Activated B cell treated with CpG ODN at 0.5 μM for 24 hours (primary cell): Measurements from ENCODE around the gene EXOSC5. TPM values are rescaled to one million over a fixed set of nuclear protein-coding genes. Genes with fewer than 3 reads are reported as not detected.

Experiments used
- ATAC-seq: fragments of 200-7000 bp; cut with Tn5 transposase; one replicate; pipeline ENCODE4 v1.10.0; 2021; ENCODE audit warnings: low read depth, mild to moderate bottlenecking, moderate library complexity
- CTCF ChIA-PET: fragments of 350-600 bp; sonication (Branson Sonifier 250); formaldehyde crosslinking; loops from one replicate; lab custom pipeline; 2021; ENCODE audit warnings: antibody characterized with exemption; lab: Charles Lee
- POLR2A ChIA-PET: fragments of 350-600 bp; sonication (Branson Sonifier 250); formaldehyde crosslinking; loops from one replicate; lab custom pipeline; 2021; ENCODE audit warnings: antibody characterized with exemption; lab: Charles Lee
- DNase-seq: peaks from one replicate; pipeline ENCODE4 v3.0.0; 2022
- H3K27ac Mint-ChIP-seq: one replicate; pipeline ENCODE4 v1.8.0; 2020; ENCODE audit warnings: mixed read lengths
- H3K27me3 Mint-ChIP-seq: one replicate; pipeline ENCODE4 v1.8.0; 2021; ENCODE audit warnings: mixed read lengths
- H3K36me3 Mint-ChIP-seq: one replicate; pipeline ENCODE4 v1.8.0; 2021; ENCODE audit warnings: low read depth, mixed read lengths
- H3K4me1 Mint-ChIP-seq: one replicate; pipeline ENCODE4 v1.8.0; 2021; ENCODE audit warnings: mixed read lengths
- H3K4me3 Mint-ChIP-seq: one replicate; pipeline ENCODE4 v1.8.0; 2020; ENCODE audit warnings: mild to moderate bottlenecking, mixed read lengths
- H3K9me3 Mint-ChIP-seq: one replicate; pipeline ENCODE4 v1.8.0; 2020; ENCODE audit warnings: mixed read lengths
- CTCF ChIP-seq: fragments of 200-600 bp; IDR thresholded peaks from one replicate; pipeline ENCODE4 v1.8.0; 2022; ENCODE audit warnings: antibody characterized with exemption, mild to moderate bottlenecking
- intact Hi-C: fragments of 100-400 bp; cut with micrococcal nuclease; formaldehyde crosslinking; loops from one replicate; pipeline ENCODE4 v1.15.1; 2024
- total RNA-seq: library from RNA; stranded (reverse); gene quantifications from 2 replicates; pipeline ENCODE4 v1.2.3, GENCODE V29; 2022

EXOSC5 gene
- total RNA-seq, 1 donor from 2014 or later = 30.1 TPM

GRCh38 chr19:41341669-41342490 is 55.3 kb downstream of the EXOSC5 start:
- Mint-ChIP-seq H3K27me3 (no peaks in the 10 kb centered on the region), H3K4me1 (peaks cover 42% of the 10 kb centered on the region), H3K9me3 (no peaks in the 10 kb centered on the region), H3K36me3 (peaks cover 80% of the 10 kb centered on the region), H3K27ac (peak overlapping the region; percentile 77), H3K4me3 (no peak overlapping the region)
- no peak for TF ChIP-seq CTCF
- no peak for ATAC-seq
- no peak for DNase-seq
- intact Hi-C loops = no loop called here
- ChIA-PET POLR2A (interaction anchor here (0.5 to 1.5 kb wide), 4 partner anchors 10 to 205 kb away, joined by 4 to 9 read pairs (median 6); partner anchors contain the start of gene B9D2), CTCF (interaction anchor here (1.6 kb wide), 1 partner anchor 222 kb away, joined by 4 read pairs; no protein-coding TSS in a partner anchor)

- no peak overlapping the region for H3K4me3 Mint-ChIP-seq
- no peak overlapping the region for H3K27ac Mint-ChIP-seq
- H3K4me1 Mint-ChIP-seq = peaks cover 53% of the 10 kb centered on the region
- ChIA-PET CTCF (interaction anchor here (0.6 kb wide), 1 partner anchor 11 kb away, joined by 3 read pairs; no protein-coding TSS in a partner anchor), POLR2A (interaction anchor here (0.7 to 0.8 kb wide), 2 partner anchors 23 to 191 kb away, joined by 5 to 6 read pairs; no protein-coding TSS in a partner anchor)
- DNase-seq = no peak
- TF ChIP-seq CTCF = no peak
- intact Hi-C loops = no loop called here
- H3K9me3 Mint-ChIP-seq = no peaks in the 10 kb centered on the region
- peaks cover 75% of the 10 kb centered on the region for H3K36me3 Mint-ChIP-seq
- no peaks in the 10 kb centered on the region for H3K27me3 Mint-ChIP-seq
- ATAC-seq = no peak
Measured at GRCh38 chr19:41339936-41340335, 57.2 kb downstream of the EXOSC5 start.

Other genes starting within 250 kb of the EXOSC5 start
- not detected in 2 replicates for gene CYP2S1, start 204.1 kb downstream of the EXOSC5 start, total RNA-seq
- gene AXL, start 178.1 kb downstream of the EXOSC5 start, total RNA-seq = not detected in 2 replicates
- gene HNRNPUL1, start 133.0 kb downstream of the EXOSC5 start, total RNA-seq = 235 and 244 TPM in 2 replicates
- gene CCDC97, start 87.2 kb downstream of the EXOSC5 start, total RNA-seq = 61.7 and 65.3 TPM in 2 replicates
- 80.7 and 88.5 TPM in 2 replicates for gene TGFB1, start 43.4 kb downstream of the EXOSC5 start, total RNA-seq
- 11.7 and 14.2 TPM in 2 replicates for gene B9D2, start 33.2 kb downstream of the EXOSC5 start, total RNA-seq
- 3.7 and 4.6 TPM in 2 replicates for gene TMEM91, start 20.8 kb downstream of the EXOSC5 start, total RNA-seq
- 22.2 and 25.2 TPM in 2 replicates for gene BCKDHA, start 459 bp upstream of the EXOSC5 start, total RNA-seq
- 0.10 and 0.24 TPM in 2 replicates for gene B3GNT8, start 30.0 kb upstream of the EXOSC5 start, total RNA-seq
- 38.2 and 45.7 TPM in 2 replicates for gene DMAC2, start 42.6 kb upstream of the EXOSC5 start, total RNA-seq
- not detected in 2 replicates for gene ERICH4, start 45.8 kb upstream of the EXOSC5 start, total RNA-seq
- 11.7 and 12.0 TPM in 2 replicates for gene CEACAM21, start 178.8 kb upstream of the EXOSC5 start, total RNA-seq
- not detected in 2 replicates for gene CEACAM4, start 229.7 kb upstream of the EXOSC5 start, total RNA-seq